ENCODE measurements around the gene TMEM30B. TPM values are rescaled to one million over a fixed set of nuclear protein-coding genes. Genes with fewer than 3 reads are reported as not detected.

TMEM30B gene
- total and polyA plus RNA-seq, 2 of the 8 experiments (the other 6 are each of a cell fraction or from before 2014, with no cell fraction given), result 11.2 to 18.7 TPM

DNA sequence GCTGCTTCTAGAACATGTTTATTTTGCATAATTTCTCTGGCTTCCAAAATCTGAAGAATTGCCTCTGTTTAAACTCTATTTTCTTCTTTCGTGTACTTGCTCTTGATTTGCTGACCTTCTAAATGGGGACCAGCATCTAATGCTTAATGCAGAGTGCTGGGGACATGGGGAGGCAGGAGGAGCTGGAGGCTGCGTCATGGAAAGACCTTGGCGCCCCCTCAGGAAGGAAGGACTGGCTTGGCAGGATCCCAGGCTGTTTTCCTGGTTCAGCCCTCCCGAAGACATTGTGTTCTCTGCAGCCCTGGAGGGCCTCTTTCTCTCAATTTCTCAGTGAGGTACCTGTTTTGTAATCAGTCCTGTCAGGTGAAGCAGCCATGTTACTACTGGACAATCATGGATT lies 45.7 kb upstream of the TMEM30B start (continued):
- TF ChIP-seq, protein P1, sequence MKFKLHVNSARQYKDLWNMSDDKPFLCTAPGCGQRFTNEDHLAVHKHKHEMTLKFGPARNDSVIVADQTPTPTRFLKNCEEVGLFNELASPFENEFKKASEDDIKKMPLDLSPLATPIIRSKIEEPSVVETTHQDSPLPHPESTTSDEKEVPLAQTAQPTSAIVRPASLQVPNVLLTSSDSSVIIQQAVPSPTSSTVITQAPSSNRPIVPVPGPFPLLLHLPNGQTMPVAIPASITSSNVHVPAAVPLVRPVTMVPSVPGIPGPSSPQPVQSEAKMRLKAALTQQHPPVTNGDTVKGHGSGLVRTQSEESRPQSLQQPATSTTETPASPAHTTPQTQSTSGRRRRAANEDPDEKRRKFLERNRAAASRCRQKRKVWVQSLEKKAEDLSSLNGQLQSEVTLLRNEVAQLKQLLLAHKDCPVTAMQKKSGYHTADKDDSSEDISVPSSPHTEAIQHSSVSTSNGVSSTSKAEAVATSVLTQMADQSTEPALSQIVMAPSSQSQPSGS (IDR thresholded peaks at IDR 0.05; ENCODE audit: low read length), result no peak
- no peak for TF ChIP-seq SUZ12 (IDR thresholded peaks at IDR 0.05; ENCODE audit: low read length)

Measured in H1 (cell line).